ENCODE measurements around the gene LARP6. TPM values are rescaled to one million over a fixed set of nuclear protein-coding genes. Genes with fewer than 3 reads are reported as not detected.

LARP6 gene
- total and polyA plus RNA-seq, 11 donors, result 18.9 to 73.1 (median 43.6) TPM

DNA sequence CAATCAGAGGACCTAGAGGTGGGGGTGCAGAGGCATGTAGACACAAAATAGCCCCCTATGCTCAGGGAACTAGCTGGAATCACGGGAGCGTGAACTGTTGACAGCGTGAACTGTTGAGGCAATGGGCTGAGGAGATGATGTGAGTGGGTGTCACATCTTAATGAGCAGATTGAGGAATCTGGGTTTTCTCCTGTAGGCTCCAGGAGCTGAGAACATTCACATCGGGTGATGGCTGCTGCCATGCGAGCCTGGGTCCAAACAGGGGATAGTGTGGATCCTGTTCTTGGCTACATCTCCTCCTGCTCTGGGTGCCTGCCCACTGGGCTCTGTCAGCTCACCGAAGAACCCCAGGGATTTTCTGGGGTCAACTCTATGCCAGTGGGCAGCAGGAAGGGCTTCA is 2.1 kb downstream of the LARP6 start:
- Histone ChIP-seq H3K27me3 (peaks cover 0 to 16% (median 0%) of the 10 kb centered on the region in 9 donors), H3K36me3 (peaks cover 0 to 23% (median 3%) of the 10 kb centered on the region in 9 donors), H3K4me1 (peaks cover 0 to 48% (median 17%) of the 10 kb centered on the region in 12 donors), H3K4me3 (peak overlapping the region in 8 of 12 donors; percentile 69 to 95 (median 84)), H3K9me3 (no peaks in the 10 kb centered on the region), H3K27ac (peak overlapping the region in 11 of 12 donors; percentile 75 to 96 (median 90))
- TF ChIP-seq CTCF (IDR thresholded peaks at IDR 0.05), result no peak
- no peak for TF ChIP-seq POLR2A (IDR thresholded peaks at IDR 0.05)
- intact Hi-C loops (cut with DNase I), result no loop called here
- ATAC-seq (no peak), DNase-seq (no peak)
- 82 to 90% (median 86%) methylated on average over 4 to 6 of the region's 6 CpGs for WGBS, 4 donors

DNA sequence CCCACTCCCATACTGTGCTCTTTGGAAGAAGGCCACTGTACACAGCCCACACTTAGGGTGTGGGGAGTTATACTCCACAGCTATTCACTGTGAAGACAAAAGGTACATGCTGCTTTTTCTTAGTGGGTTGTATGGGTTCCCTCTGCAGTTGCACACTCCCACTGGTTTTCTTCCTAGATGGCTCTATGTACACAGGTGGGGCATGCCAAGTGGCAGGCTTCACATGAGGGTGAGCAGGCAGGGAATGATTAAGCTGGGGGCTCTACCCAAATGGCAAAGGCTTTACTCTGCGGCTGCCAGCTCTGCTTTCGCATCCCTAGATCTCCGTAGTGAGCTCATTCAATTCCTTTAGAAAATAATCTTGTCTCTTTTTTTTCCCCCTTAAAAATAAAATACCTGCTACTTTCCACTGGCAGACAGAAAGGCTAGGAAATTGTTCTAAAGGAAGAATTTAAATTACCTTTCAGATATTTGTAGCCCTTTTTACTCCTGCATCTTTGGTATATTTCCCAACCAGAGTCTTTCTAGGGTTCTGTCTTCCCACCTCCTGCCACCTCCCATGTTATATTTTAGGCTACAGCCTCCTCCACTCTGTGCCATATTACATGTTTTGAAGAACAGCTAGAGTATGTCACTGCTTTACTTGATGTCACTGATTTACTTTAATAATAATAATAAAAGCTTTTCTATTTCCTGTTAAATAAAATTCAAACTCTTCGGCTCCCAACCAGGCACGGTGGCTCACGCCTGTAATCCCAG is 8.2 kb downstream of the LARP6 start:
- H3K9me3 ChIP-seq, result no peaks in the 10 kb centered on the region
- ATAC-seq (peak in 1 of 4 donors; percentile 40), DNase-seq (no peak)
- H3K36me3 ChIP-seq, result peaks cover 0 to 14% (median 0%) of the 10 kb centered on the region in 9 donors
- H3K27me3 ChIP-seq, result no peaks in the 10 kb centered on the region
- no peak overlapping the region for H3K27ac ChIP-seq
- H3K4me3 ChIP-seq, result no peak overlapping the region
- H3K4me1 ChIP-seq, result peaks cover 0 to 14% (median 0%) of the 10 kb centered on the region in 12 donors
- WGBS, 4 donors, result 97 to 98% (median 98%) methylated on average over 6 of the region's 6 CpGs
- TF ChIP-seq CTCF (IDR thresholded peaks at IDR 0.05) (no peak), POLR2A (IDR thresholded peaks at IDR 0.05) (no peak)
- intact Hi-C loops (cut with DNase I), result no loop called here

DNA sequence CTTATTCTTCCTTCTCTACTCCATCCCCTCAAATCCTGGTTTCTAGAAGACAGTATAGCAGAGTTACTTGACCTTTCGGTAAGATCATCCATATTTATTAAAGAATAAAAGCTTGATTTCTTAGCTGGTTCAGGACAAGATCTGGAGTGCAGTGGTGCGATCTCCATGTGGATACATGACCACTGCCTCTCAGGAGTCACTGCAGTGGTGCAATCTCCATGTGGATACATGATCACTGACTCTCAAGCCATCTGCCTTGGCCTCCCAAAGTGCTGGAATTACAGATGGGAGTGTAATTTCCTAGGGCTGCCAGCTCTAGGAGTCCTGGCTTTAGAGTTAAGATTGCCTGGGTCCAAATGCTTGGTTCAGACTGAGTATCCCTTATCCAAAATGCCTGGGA is 16.5 kb downstream of the LARP6 start:
- no peaks in the 10 kb centered on the region for H3K27me3 ChIP-seq
- H3K4me1 ChIP-seq, result peaks cover 0 to 39% (median 17%) of the 10 kb centered on the region in 12 donors
- 96 to 100% (median 99%) methylated on average over 2 of the region's 2 CpGs for WGBS, 4 donors
- ATAC-seq (no peak), DNase-seq (no peak)
- H3K27ac ChIP-seq, result peak overlapping the region in 3 of 12 donors; percentile 3 to 70 (median 13)
- H3K4me3 ChIP-seq, result no peak overlapping the region
- peaks cover 0 to 39% (median 25%) of the 10 kb centered on the region in 9 donors for H3K36me3 ChIP-seq
- TF ChIP-seq CTCF (IDR thresholded peaks at IDR 0.05) (no peak), POLR2A (IDR thresholded peaks at IDR 0.05) (no peak)
- H3K9me3 ChIP-seq, result no peaks in the 10 kb centered on the region
- intact Hi-C loops (cut with DNase I), result no loop called here

- intact Hi-C loops (cut with DNase I), result no loop called here
- H3K4me3 ChIP-seq, result no peak overlapping the region
- DNase-seq, result no peak
- H3K9me3 ChIP-seq, result no peaks in the 10 kb centered on the region
- H3K4me1 ChIP-seq, result peaks cover 0 to 41% (median 17%) of the 10 kb centered on the region in 12 donors
- no peaks in the 10 kb centered on the region for H3K27me3 ChIP-seq
- 69 to 81% (median 72%) methylated on average over 3 of the region's 3 CpGs for WGBS, 4 donors
- TF ChIP-seq CTCF (IDR thresholded peaks at IDR 0.05) (no peak), POLR2A (IDR thresholded peaks at IDR 0.05) (no peak)
- peak overlapping the region; percentile 48 to 92 (median 68) for H3K27ac ChIP-seq
- peaks cover 0 to 55% (median 40%) of the 10 kb centered on the region in 9 donors for H3K36me3 ChIP-seq
- peak; percentile 5 to 32 (median 18) for ATAC-seq
Measured at GRCh38 chr15:70835841-70836240, 18.1 kb downstream of the LARP6 start.

All from heart left ventricle (tissue), 16 donors.